Smooth muscle cell (in vitro differentiated cells): Measurements from ENCODE around the gene PABPN1L. TPM values are rescaled to one million over a fixed set of nuclear protein-coding genes. Genes with fewer than 3 reads are reported as not detected.

Source experiments
- DNase-seq: peaks from one replicate; lab custom pipeline; 2025; ENCODE audit not compliant: unreplicated experiment; lab: John Stamatoyannopoulos, UW
- H2AFZ ChIP-seq: fragments of 200-600 bp; sonication (generic); 2 replicates; pipeline ENCODE4 v1.6.0; 2016; ENCODE audit warnings: antibody characterized with exemption, low read depth, mild to moderate bottlenecking
- H3F3A ChIP-seq: fragments of 200-600 bp; sonication (generic); 2 replicates; pipeline ENCODE4 v1.6.0; 2017; ENCODE audit warnings: antibody characterized with exemption, low read depth
- H3K27ac ChIP-seq: fragments of 200-600 bp; sonication (generic); 2 replicates; pipeline ENCODE4 v1.5.1; 2016; ENCODE audit warnings: low read depth, mild to moderate bottlenecking
- H3K27me3 ChIP-seq: fragments of 200-600 bp; sonication (generic); 2 replicates; pipeline ENCODE4 v1.6.1; 2016; ENCODE audit warnings: low read depth, mild to moderate bottlenecking
- H3K36me3 ChIP-seq: fragments of 200-600 bp; sonication (generic); 2 replicates; pipeline ENCODE4 v1.5.1; 2016; ENCODE audit warnings: low read depth
- H3K4me1 ChIP-seq: fragments of 200-600 bp; sonication (generic); 2 replicates; pipeline ENCODE4 v1.5.1; 2016; ENCODE audit warnings: low read depth
- H3K4me2 ChIP-seq: fragments of 200-600 bp; sonication (generic); 2 replicates; pipeline ENCODE4 v1.6.0; 2016; ENCODE audit warnings: mild to moderate bottlenecking
- H3K4me3 ChIP-seq: fragments of 200-600 bp; sonication (generic); 2 replicates; pipeline ENCODE4 v1.5.1; 2016; ENCODE audit warnings: mild to moderate bottlenecking
- H3K79me2 ChIP-seq: fragments of 200-600 bp; sonication (generic); 2 replicates; pipeline ENCODE4 v1.6.0; 2016; ENCODE audit warnings: low read depth, mild to moderate bottlenecking
- H3K9ac ChIP-seq: fragments of 200-600 bp; sonication (generic); 2 replicates; pipeline ENCODE4 v1.6.0; 2016; ENCODE audit warnings: low read depth
- H3K9me3 ChIP-seq: fragments of 200-600 bp; sonication (generic); replicated peaks from 2 replicates; pipeline ENCODE4 v1.5.1; 2016; ENCODE audit warnings: low read depth
- H4K20me1 ChIP-seq: fragments of 200-600 bp; sonication (generic); 2 replicates; pipeline ENCODE4 v1.6.0; 2016; ENCODE audit warnings: low read depth
- WGBS: methylation state at CpG from one replicate; pipeline ENCODE4 v1.1.7; 2016; ENCODE audit warnings: low lambda C conversion rate; 5-methylcytosine and 5-hydroxymethylcytosine counted together
- polyA plus RNA-seq: library from polyadenylated mRNA; unstranded; fragments of >200 nt; fragmentation: Nextera tagmentation; extraction: Ambion mirVana; gene quantifications from 2 replicates; pipeline ENCODE4 v1.2.1, GENCODE V29; 2016
- total RNA-seq: library from RNA; depleted of rRNA; stranded (reverse); fragments of >200 nt; gene quantifications from 2 replicates; pipeline ENCODE4 v1.2.3, GENCODE V29; 2014
- TF ChIP-seq, protein P1 (sequence below): fragments of 200-600 bp; sonication (generic); IDR thresholded peaks from 2 replicates; pipeline ENCODE4 v1.5.1; 2017; ENCODE audit warnings: borderline replicate concordance, mild to moderate bottlenecking, antibody characterized with exemption; ENCODE audit not compliant: insufficient read depth, poor library complexity, severe bottlenecking

PABPN1L gene
- total and polyA plus RNA-seq, 2 experiments from 2014 or later, result not detected

DNA sequence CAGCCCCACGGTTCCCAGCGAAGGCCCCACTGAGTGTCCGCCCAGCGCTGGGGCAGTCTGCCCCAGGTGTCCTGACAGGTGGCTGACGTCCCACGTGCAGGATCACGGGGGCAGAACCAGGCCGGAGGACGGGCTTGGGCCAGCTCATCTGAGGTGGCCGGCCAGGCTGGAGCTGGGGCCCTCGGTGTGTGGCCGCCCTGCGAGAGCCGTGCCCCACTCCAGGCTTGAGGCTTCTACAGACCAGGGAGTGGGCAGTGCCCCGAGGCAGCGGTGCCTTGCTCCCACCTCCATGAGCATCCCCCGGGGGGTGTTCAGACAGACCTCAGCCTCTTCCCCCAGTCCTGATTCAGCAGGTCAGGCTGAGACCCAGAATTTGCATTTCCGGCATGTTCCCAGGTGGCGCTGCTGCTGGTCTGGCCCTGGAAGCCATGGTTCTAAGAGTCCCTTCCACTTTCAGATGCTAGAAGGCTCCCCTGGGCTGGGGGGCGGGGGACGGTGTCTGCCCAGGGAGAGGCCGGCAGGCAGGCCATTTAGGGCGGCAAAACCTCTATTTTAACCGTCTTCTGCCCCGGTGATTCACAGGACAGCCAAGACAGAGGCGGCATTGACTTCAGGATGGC, 35.4 kb upstream of the PABPN1L start:
- H2AFZ ChIP-seq, result no peak overlapping the region
- H3K9me3 ChIP-seq, result no peaks in the 10 kb centered on the region
- H3K4me1 ChIP-seq, result no peaks in the 10 kb centered on the region
- TF ChIP-seq, protein P1, sequence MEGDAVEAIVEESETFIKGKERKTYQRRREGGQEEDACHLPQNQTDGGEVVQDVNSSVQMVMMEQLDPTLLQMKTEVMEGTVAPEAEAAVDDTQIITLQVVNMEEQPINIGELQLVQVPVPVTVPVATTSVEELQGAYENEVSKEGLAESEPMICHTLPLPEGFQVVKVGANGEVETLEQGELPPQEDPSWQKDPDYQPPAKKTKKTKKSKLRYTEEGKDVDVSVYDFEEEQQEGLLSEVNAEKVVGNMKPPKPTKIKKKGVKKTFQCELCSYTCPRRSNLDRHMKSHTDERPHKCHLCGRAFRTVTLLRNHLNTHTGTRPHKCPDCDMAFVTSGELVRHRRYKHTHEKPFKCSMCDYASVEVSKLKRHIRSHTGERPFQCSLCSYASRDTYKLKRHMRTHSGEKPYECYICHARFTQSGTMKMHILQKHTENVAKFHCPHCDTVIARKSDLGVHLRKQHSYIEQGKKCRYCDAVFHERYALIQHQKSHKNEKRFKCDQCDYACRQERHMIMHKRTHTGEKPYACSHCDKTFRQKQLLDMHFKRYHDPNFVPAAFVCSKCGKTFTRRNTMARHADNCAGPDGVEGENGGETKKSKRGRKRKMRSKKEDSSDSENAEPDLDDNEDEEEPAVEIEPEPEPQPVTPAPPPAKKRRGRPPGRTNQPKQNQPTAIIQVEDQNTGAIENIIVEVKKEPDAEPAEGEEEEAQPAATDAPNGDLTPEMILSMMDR, result no peak
- no peaks in the 10 kb centered on the region for H4K20me1 ChIP-seq
- no peak overlapping the region for H3K9ac ChIP-seq
- H3K27ac ChIP-seq, result no peak overlapping the region
- no peaks in the 10 kb centered on the region for H3K36me3 ChIP-seq
- H3K79me2 ChIP-seq, result no peaks in the 10 kb centered on the region
- no peaks in the 10 kb centered on the region for H3K27me3 ChIP-seq
- no peaks in the 10 kb centered on the region for H3F3A ChIP-seq
- WGBS, result 78% methylated on average over 26 of the region's 26 CpGs
- H3K4me2 ChIP-seq, result no peak overlapping the region
- H3K4me3 ChIP-seq, result no peak overlapping the region
- no peak for DNase-seq

DNA sequence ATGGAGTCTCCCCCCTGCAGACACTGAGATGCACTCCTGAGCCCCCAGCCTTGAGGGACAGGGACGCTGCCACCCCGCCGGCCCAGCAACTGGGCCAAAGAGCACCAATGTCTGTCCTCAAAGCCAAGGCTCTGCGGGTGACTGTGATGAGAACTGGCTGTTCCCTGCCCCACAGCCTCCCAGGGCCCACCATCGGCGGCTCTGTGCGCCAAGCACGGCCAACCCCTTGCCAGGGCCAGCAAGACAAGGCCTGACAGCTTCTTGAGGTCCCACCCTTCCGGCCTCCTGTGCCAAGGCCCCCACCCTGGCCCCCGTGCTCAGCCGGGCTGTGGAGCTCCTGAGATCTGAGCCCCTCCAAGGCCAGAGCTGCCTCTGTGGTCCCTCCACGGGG, 34.2 kb upstream of the PABPN1L start:
- Histone ChIP-seq H2AFZ (no peak overlapping the region), H3K36me3 (no peaks in the 10 kb centered on the region), H3K4me1 (no peaks in the 10 kb centered on the region), H3K9me3 (no peaks in the 10 kb centered on the region), H3K27me3 (no peaks in the 10 kb centered on the region), H3F3A (no peaks in the 10 kb centered on the region), H3K79me2 (no peaks in the 10 kb centered on the region), H3K4me3 (no peak overlapping the region), H3K9ac (no peak overlapping the region), H3K4me2 (no peak overlapping the region), H4K20me1 (no peaks in the 10 kb centered on the region), H3K27ac (no peak overlapping the region)
- WGBS, result 90% methylated on average over 12 of the region's 12 CpGs
- TF ChIP-seq, protein P1, result no peak
- DNase-seq, result no peak

DNA sequence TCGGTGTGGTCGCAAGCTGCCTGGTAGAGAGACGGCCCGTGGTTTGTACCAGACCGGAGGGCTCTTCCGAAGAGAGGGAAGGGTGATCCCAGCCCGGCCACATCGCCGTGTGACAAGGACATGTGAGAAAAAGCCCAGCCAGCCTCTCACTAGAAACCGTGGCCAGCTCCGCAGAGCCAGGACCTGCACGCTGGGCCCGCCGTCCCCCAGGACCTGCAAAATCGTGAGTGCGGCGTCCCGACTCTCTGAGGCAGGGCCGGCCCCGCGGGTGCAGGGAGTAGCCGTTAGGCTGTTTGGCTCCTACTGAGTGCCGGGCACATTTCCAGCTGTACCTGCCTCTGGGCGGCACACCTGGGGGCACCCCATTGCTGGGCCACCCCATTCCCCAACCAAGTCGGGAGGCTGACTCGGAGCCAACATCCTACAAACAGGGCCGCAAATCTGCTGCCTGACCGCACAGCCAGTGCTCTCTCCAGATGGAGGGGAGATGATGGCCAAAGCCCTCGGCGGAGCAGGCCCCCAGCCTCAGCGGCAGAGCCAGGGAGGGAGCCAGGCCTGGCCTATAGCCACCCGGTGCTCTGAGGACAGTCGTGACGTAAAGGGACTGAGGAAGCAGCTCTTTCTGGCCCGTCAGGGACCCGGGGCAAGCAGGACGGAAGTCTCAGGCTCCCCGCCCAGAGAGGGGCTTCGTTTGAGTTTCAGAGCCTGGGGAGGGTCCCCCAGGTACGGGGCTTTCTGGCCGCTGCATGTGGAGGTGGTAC, 33.6 kb upstream of the PABPN1L start:
- WGBS, result 91% methylated on average over 41 of the region's 41 CpGs
- H3K27me3 ChIP-seq, result no peaks in the 10 kb centered on the region
- DNase-seq, result no peak
- no peaks in the 10 kb centered on the region for H3K4me1 ChIP-seq
- no peak overlapping the region for H3K27ac ChIP-seq
- H4K20me1 ChIP-seq, result no peaks in the 10 kb centered on the region
- H3K36me3 ChIP-seq, result no peaks in the 10 kb centered on the region
- no peak overlapping the region for H3K4me3 ChIP-seq
- H3K9ac ChIP-seq, result no peak overlapping the region
- no peak overlapping the region for H3K4me2 ChIP-seq
- H3K9me3 ChIP-seq, result no peaks in the 10 kb centered on the region
- TF ChIP-seq, protein P1, result no peak
- no peaks in the 10 kb centered on the region for H3K79me2 ChIP-seq
- no peaks in the 10 kb centered on the region for H3F3A ChIP-seq
- no peak overlapping the region for H2AFZ ChIP-seq
